ENCODE measurements around the gene ROBO1. TPM values are rescaled to one million over a fixed set of nuclear protein-coding genes. Genes with fewer than 3 reads are reported as not detected.

ROBO1 gene
- total RNA-seq, 2 experiments from 2014 or later: 8.6 to 9.0 TPM

DNA sequence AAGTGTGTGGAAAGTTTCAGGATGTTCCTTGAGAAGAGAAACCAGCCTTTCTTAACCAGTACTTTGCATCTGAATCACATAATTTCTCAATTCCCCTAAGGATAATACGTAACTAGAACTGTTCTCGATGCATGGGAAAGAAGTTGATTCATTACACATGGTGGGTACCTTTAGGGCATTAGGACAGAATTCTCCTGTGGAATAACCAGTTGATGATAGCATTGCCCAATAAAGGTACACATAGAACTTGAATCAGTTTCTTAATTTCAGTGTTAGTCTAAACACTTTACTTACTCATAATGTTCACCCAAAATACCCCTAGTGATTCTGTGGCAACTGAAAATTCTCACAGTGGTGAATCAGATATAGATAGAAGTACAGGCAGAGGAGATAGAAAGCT is 1030.9 kb downstream of the ROBO1 start:
- intact Hi-C loops (cut with micrococcal nuclease): no loop called here
- no peak overlapping the region for H3K27ac Mint-ChIP-seq
- CTCF ChIA-PET: no interaction called here
- H3K36me3 Mint-ChIP-seq (ENCODE audit: low read depth): no peaks in the 10 kb centered on the region
- POLR2A ChIA-PET: no interaction called here
- H3K9me3 Mint-ChIP-seq: peaks cover 2% of the 10 kb centered on the region
- H3K4me1 Mint-ChIP-seq (ENCODE audit: low read depth): peaks cover 5% of the 10 kb centered on the region
- no peak for ATAC-seq
- H3K27me3 Mint-ChIP-seq: no peaks in the 10 kb centered on the region
- DNase-seq: no peak
- H3K4me3 Mint-ChIP-seq: no peak overlapping the region
- TF ChIP-seq, protein P1, sequence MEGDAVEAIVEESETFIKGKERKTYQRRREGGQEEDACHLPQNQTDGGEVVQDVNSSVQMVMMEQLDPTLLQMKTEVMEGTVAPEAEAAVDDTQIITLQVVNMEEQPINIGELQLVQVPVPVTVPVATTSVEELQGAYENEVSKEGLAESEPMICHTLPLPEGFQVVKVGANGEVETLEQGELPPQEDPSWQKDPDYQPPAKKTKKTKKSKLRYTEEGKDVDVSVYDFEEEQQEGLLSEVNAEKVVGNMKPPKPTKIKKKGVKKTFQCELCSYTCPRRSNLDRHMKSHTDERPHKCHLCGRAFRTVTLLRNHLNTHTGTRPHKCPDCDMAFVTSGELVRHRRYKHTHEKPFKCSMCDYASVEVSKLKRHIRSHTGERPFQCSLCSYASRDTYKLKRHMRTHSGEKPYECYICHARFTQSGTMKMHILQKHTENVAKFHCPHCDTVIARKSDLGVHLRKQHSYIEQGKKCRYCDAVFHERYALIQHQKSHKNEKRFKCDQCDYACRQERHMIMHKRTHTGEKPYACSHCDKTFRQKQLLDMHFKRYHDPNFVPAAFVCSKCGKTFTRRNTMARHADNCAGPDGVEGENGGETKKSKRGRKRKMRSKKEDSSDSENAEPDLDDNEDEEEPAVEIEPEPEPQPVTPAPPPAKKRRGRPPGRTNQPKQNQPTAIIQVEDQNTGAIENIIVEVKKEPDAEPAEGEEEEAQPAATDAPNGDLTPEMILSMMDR (IDR thresholded peaks at IDR 0.05): no peak

DNA sequence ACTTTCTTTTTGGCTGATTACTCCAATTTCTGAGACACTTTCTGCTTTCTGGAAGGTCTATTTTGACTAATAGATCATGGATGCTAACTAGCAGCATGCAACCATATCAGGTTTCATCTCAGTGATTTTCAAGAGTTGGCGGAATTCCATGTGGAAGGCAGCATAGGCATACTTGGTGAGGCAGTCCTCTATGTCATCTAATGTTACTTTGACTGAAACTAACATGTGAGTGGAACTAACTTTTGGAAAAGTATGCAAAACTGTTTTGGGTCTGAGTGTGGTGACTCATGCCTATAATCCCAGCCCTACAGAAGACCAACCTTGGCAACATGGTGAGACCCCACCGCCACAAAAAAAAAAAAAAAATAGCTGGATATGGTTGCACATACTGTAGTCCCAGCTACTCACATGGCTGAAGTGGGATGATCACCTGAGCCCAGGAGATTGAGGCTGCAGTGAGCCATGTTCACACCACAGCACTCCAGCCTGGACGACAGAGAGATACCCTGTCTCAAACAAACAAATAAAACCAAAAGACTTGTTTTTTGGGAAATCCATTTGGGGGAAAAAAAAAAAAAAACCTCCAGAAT is 1033.7 kb downstream of the ROBO1 start:
- Mint-ChIP-seq H3K4me3 (no peak overlapping the region), H3K9me3 (peaks cover 2% of the 10 kb centered on the region), H3K27me3 (no peaks in the 10 kb centered on the region), H3K27ac (no peak overlapping the region), H3K36me3 (ENCODE audit: low read depth) (no peaks in the 10 kb centered on the region), H3K4me1 (ENCODE audit: low read depth) (peaks cover 5% of the 10 kb centered on the region)
- intact Hi-C loops (cut with micrococcal nuclease): no loop called here
- TF ChIP-seq, protein P1 (IDR thresholded peaks at IDR 0.05): no peak
- DNase-seq (no peak), ATAC-seq (no peak)
- ChIA-PET POLR2A (no interaction called here), CTCF (no interaction called here)

DNA sequence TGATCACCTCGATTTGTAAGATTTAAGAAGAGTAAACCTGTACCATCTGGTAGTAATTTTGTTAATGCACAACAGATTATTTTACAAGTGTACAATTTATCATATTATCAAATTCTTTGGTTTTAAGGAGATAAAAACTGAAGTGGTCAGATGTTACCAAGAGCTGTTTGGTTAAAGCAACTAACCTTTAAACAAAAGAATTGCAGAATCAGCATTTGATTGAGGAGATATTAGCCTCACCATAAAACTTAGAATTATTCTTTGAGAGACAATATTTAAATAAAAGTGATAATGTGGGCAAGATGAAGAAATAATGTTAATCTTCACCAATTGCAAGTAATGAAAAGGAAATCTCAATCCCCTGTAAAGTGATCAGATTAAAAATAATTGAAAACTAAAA is 1034.9 kb downstream of the ROBO1 start:
- POLR2A ChIA-PET: no interaction called here
- intact Hi-C loops (cut with micrococcal nuclease): no loop called here
- no peak overlapping the region for H3K4me3 Mint-ChIP-seq
- CTCF ChIA-PET: interaction anchor here (0.6 kb wide), 1 partner anchor 207 kb away, joined by 3 read pairs; no protein-coding TSS in a partner anchor
- no peaks in the 10 kb centered on the region for H3K36me3 Mint-ChIP-seq (ENCODE audit: low read depth)
- H3K9me3 Mint-ChIP-seq: peaks cover 2% of the 10 kb centered on the region
- DNase-seq (no peak), ATAC-seq (no peak)
- H3K27ac Mint-ChIP-seq: no peak overlapping the region
- peaks cover 5% of the 10 kb centered on the region for H3K4me1 Mint-ChIP-seq (ENCODE audit: low read depth)
- TF ChIP-seq, protein P1 (IDR thresholded peaks at IDR 0.05): no peak
- no peaks in the 10 kb centered on the region for H3K27me3 Mint-ChIP-seq

DNA sequence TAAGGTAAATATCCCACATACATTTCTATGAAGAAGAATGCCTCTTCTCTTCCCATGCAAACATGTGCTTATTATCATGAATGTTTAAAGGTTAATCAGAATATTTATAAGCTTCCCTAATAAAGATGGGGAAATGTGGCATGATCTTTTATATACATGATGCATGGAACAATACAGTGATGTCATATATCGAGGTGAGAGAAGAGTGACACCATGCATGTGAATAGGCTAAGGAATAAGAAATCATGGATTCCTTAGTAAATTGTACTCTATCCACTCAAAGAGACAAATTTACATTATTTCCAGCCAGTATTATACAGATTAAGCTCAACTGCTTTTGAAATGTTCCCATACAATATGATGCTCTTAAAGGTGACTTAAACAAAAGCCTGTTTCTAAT is 1035.3 kb downstream of the ROBO1 start:
- Mint-ChIP-seq H3K27me3 (no peaks in the 10 kb centered on the region), H3K36me3 (ENCODE audit: low read depth) (no peaks in the 10 kb centered on the region), H3K4me3 (no peak overlapping the region), H3K9me3 (peaks cover 2% of the 10 kb centered on the region), H3K4me1 (ENCODE audit: low read depth) (peaks cover 5% of the 10 kb centered on the region), H3K27ac (no peak overlapping the region)
- POLR2A ChIA-PET: no interaction called here
- CTCF ChIA-PET: interaction anchor here (0.6 kb wide), 1 partner anchor 207 kb away, joined by 3 read pairs; no protein-coding TSS in a partner anchor
- intact Hi-C loops (cut with micrococcal nuclease): no loop called here
- TF ChIP-seq, protein P1 (IDR thresholded peaks at IDR 0.05): no peak
- ATAC-seq (no peak), DNase-seq (no peak)

DNA sequence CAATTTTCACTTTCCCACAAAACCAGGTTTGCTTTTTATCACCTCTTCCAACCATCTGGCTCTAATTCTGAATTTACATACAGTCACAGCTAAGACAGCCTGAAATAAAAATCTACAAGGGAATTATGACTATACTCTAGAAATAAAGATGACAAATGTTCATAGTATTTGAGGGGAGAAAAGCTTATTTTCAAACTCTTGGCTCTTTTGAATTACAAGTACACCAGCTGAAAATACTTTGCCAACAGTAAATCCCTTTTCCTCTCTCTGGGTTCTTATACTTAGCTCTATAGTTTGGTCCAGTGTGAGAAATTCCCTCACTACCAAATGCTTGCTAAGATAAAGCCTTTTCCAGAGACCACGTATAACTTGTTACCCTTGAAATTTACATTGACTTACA is 1037.9 kb downstream of the ROBO1 start:
- Mint-ChIP-seq H3K27me3 (no peaks in the 10 kb centered on the region), H3K9me3 (peaks cover 2% of the 10 kb centered on the region), H3K36me3 (ENCODE audit: low read depth) (no peaks in the 10 kb centered on the region), H3K4me3 (no peak overlapping the region), H3K27ac (no peak overlapping the region), H3K4me1 (ENCODE audit: low read depth) (peaks cover 2% of the 10 kb centered on the region)
- ChIA-PET POLR2A (no interaction called here), CTCF (no interaction called here)
- intact Hi-C loops (cut with micrococcal nuclease): no loop called here
- TF ChIP-seq, protein P1 (IDR thresholded peaks at IDR 0.05): no peak
- ATAC-seq (no peak), DNase-seq (no peak)

Measured in activated CD8-positive, alpha-beta T cell treated with anti-CD3 and anti-CD28 coated beads for 36 hours (primary cell).